Stimulated activated CD8-positive, alpha-beta memory T cell treated with anti-CD3 and anti-CD28 coated beads, Interleukin-15, amount 100 ng/mL, for 4 hours (primary cell): ENCODE results near the gene LRBA.
"Not testable (repeated sequence)": the region's sequence is repeated elsewhere in the genome, so short reads cannot be mapped to it uniquely, and the experiment has no call there.

Experiments used
- DNase-seq, 2 donors: peaks; one replicate each; pipeline ENCODE4 v3.0.0-alpha.2; 2020; ENCODE audit warnings: low read depth in 2 of 2

LRBA gene

GRCh38 chr4:150507656-150508055 lies 507.4 kb downstream of the LRBA start:
- DNase-seq = not testable (repeated sequence)

- no peak for DNase-seq
These were observed 513.1 kb downstream of the LRBA start for GRCh38 chr4:150501983-150502382.

GRCh38 chr4:150501009-150501727 lies 513.9 kb downstream of the LRBA start:
- no peak for DNase-seq

- no peak for DNase-seq
These were observed 517.5 kb downstream of the LRBA start for GRCh38 chr4:150497612-150498011.

GRCh38 chr4:150495550-150495949 lies 519.5 kb downstream of the LRBA start:
- DNase-seq = no peak

GRCh38 chr4:150493851-150494250 lies 521.2 kb downstream of the LRBA start:
- DNase-seq = no peak

- no peak for DNase-seq
These were observed 523.7 kb downstream of the LRBA start for GRCh38 chr4:150491132-150492049.

- no peak for DNase-seq
These were observed 532.5 kb downstream of the LRBA start for GRCh38 chr4:150482581-150482980.

- no peak for DNase-seq
These were observed 535.4 kb downstream of the LRBA start for GRCh38 chr4:150479657-150480056.

GRCh38 chr4:150477869-150478268 lies 537.2 kb downstream of the LRBA start:
- DNase-seq = no peak

- DNase-seq = no peak
These were observed 538.3 kb downstream of the LRBA start for GRCh38 chr4:150476776-150477175.

GRCh38 chr4:150475763-150476162 lies 539.3 kb downstream of the LRBA start:
- DNase-seq = no peak

GRCh38 chr4:150464523-150464922 lies 550.6 kb downstream of the LRBA start:
- DNase-seq = no peak

- no peak for DNase-seq
These were observed 552.3 kb downstream of the LRBA start for GRCh38 chr4:150462743-150463142.

GRCh38 chr4:150461957-150462356 lies 553.1 kb downstream of the LRBA start:
- no peak for DNase-seq

GRCh38 chr4:150457802-150458201 lies 557.3 kb downstream of the LRBA start:
- DNase-seq = no peak

GRCh38 chr4:150451883-150452282 lies 563.2 kb downstream of the LRBA start:
- no peak for DNase-seq

- DNase-seq = no peak
These were observed 567.7 kb downstream of the LRBA start for GRCh38 chr4:150447356-150447755.

GRCh38 chr4:150439451-150439933 lies 575.6 kb downstream of the LRBA start:
- no peak for DNase-seq

- DNase-seq = no peak
These were observed 578.3 kb downstream of the LRBA start for GRCh38 chr4:150436598-150437370.

- no peak for DNase-seq
These were observed 583.9 kb downstream of the LRBA start for GRCh38 chr4:150431221-150431620.

- no peak for DNase-seq
These were observed 589.9 kb downstream of the LRBA start for GRCh38 chr4:150425161-150425560.
